KMS-11 (cell line): ENCODE measurements around the gene KASH5.

ENCODE experiments used
- H2AFZ ChIP-seq: fragments of 200-600 bp; sonication (generic); 2 replicates; pipeline ENCODE4 v1.6.1; 2016; ENCODE audit warnings: antibody characterized with exemption, mixed run types, low read depth
- H3K27ac ChIP-seq: fragments of 200-600 bp; sonication (generic); 2 replicates; pipeline ENCODE4 v1.6.1; 2016; ENCODE audit warnings: mild to moderate bottlenecking, mixed run types
- H3K27me3 ChIP-seq: fragments of 200-600 bp; sonication (generic); 2 replicates; pipeline ENCODE4 v1.6.1; 2017; ENCODE audit warnings: mild to moderate bottlenecking, low read depth, mixed run types, moderate library complexity; ENCODE audit not compliant: insufficient read depth
- H3K36me3 ChIP-seq: fragments of 200-600 bp; sonication (generic); 2 replicates; pipeline ENCODE4 v1.6.1; 2017; ENCODE audit warnings: mild to moderate bottlenecking, mixed run types; ENCODE audit not compliant: insufficient read depth
- H3K4me1 ChIP-seq: fragments of 200-600 bp; sonication (generic); 2 replicates; pipeline ENCODE4 v1.6.1; 2016; ENCODE audit warnings: mild to moderate bottlenecking, low read depth, mixed run types; ENCODE audit not compliant: poor library complexity, severe bottlenecking
- H3K4me2 ChIP-seq: fragments of 200-600 bp; sonication (generic); 2 replicates; pipeline ENCODE4 v1.7.0; 2016; ENCODE audit warnings: mild to moderate bottlenecking, mixed run types
- H3K4me3 ChIP-seq: fragments of 200-600 bp; sonication (generic); IDR thresholded peaks from 2 replicates; pipeline ENCODE4 v1.6.1; 2017; ENCODE audit warnings: low read depth, low read length, mixed read lengths; ENCODE audit not compliant: insufficient read depth
- H3K79me2 ChIP-seq: fragments of 200-600 bp; sonication (generic); 2 replicates; pipeline ENCODE4 v1.6.1; 2016; ENCODE audit warnings: low read depth, mixed run types; ENCODE audit not compliant: insufficient read depth
- H3K9ac ChIP-seq: fragments of 200-600 bp; sonication (generic); 2 replicates; pipeline ENCODE4 v1.6.1; 2016; ENCODE audit warnings: mild to moderate bottlenecking, mixed run types
- H4K20me1 ChIP-seq: fragments of 200-600 bp; sonication (generic); 2 replicates; pipeline ENCODE4 v1.6.1; 2016; ENCODE audit warnings: mild to moderate bottlenecking, mixed run types; ENCODE audit not compliant: insufficient read depth
- CTCF ChIP-seq: fragments of 200-600 bp; sonication (generic); conservative IDR thresholded peaks from 2 replicates; pipeline ENCODE4 v1.6.1; 2017; ENCODE audit warnings: low read depth, mild to moderate bottlenecking, antibody characterized with exemption, low read length, moderate library complexity, mixed read lengths

The KASH5 gene

GRCh38 chr19:49355909-49356353 lies 32.1 kb upstream of the KASH5 start:
- H3K36me3 ChIP-seq, result no peaks in the 10 kb centered on the region
- peaks cover 95% of the 10 kb centered on the region for H3K27me3 ChIP-seq
- H3K9ac ChIP-seq, result no peak overlapping the region
- H3K4me1 ChIP-seq, result no peaks in the 10 kb centered on the region
- H4K20me1 ChIP-seq, result no peaks in the 10 kb centered on the region
- TF ChIP-seq CTCF, result no peak
- H3K4me3 ChIP-seq, result no peak overlapping the region
- no peaks in the 10 kb centered on the region for H3K79me2 ChIP-seq
- no peak overlapping the region for H3K27ac ChIP-seq
- H3K4me2 ChIP-seq, result no peak overlapping the region
- H2AFZ ChIP-seq, result no peak overlapping the region

GRCh38 chr19:49356382-49356781 lies 31.7 kb upstream of the KASH5 start:
- no peak overlapping the region for H3K9ac ChIP-seq
- no peaks in the 10 kb centered on the region for H3K79me2 ChIP-seq
- no peak for TF ChIP-seq CTCF
- H3K4me3 ChIP-seq, result no peak overlapping the region
- H2AFZ ChIP-seq, result no peak overlapping the region
- H3K27me3 ChIP-seq, result peaks cover 95% of the 10 kb centered on the region
- no peaks in the 10 kb centered on the region for H4K20me1 ChIP-seq
- H3K36me3 ChIP-seq, result no peaks in the 10 kb centered on the region
- H3K4me2 ChIP-seq, result no peak overlapping the region
- no peaks in the 10 kb centered on the region for H3K4me1 ChIP-seq
- H3K27ac ChIP-seq, result no peak overlapping the region

GRCh38 chr19:49357186-49357585 lies 30.9 kb upstream of the KASH5 start:
- no peak overlapping the region for H3K4me3 ChIP-seq
- no peaks in the 10 kb centered on the region for H3K79me2 ChIP-seq
- TF ChIP-seq CTCF, result no peak
- H2AFZ ChIP-seq, result no peak overlapping the region
- H3K27ac ChIP-seq, result no peak overlapping the region
- peaks cover 99% of the 10 kb centered on the region for H3K27me3 ChIP-seq
- H4K20me1 ChIP-seq, result no peaks in the 10 kb centered on the region
- no peak overlapping the region for H3K4me2 ChIP-seq
- H3K9ac ChIP-seq, result no peak overlapping the region
- H3K36me3 ChIP-seq, result no peaks in the 10 kb centered on the region
- H3K4me1 ChIP-seq, result no peaks in the 10 kb centered on the region

- H3K36me3 ChIP-seq, result no peaks in the 10 kb centered on the region
- H3K9ac ChIP-seq, result no peak overlapping the region
- H3K4me2 ChIP-seq, result no peak overlapping the region
- H3K79me2 ChIP-seq, result no peaks in the 10 kb centered on the region
- H3K27ac ChIP-seq, result no peak overlapping the region
- no peak overlapping the region for H3K4me3 ChIP-seq
- no peaks in the 10 kb centered on the region for H4K20me1 ChIP-seq
- no peak overlapping the region for H2AFZ ChIP-seq
- no peak for TF ChIP-seq CTCF
- H3K4me1 ChIP-seq, result peaks cover 9% of the 10 kb centered on the region
- peaks cover 97% of the 10 kb centered on the region for H3K27me3 ChIP-seq
Observed at GRCh38 chr19:49359851-49360820, 27.9 kb upstream of the KASH5 start.
